HepG2 (cell line): ENCODE measurements around the gene SERPINA6. TPM values are rescaled to one million over a fixed set of nuclear protein-coding genes. Genes with fewer than 3 reads are reported as not detected.

Source experiments
- ARID2 ChIP-seq: sonication (generic); formaldehyde crosslinking; IDR thresholded peaks from 2 replicates; pipeline ENCODE4 v1.8.1; 2022; ENCODE audit warnings: mild to moderate bottlenecking, missing genetic modification reagents, borderline replicate concordance
- EP300 ChIP-seq, 3 experiments: sonication (generic) in 1 of 3; formaldehyde crosslinking in 1 of 3; IDR thresholded peaks; 2 replicates each; pipeline versions ENCODE4 v1.5.1 to v1.6.1; 2011 to 2020; ENCODE audit warnings: low read depth in 2 of 3, low read length in 2 of 3, borderline replicate concordance in 1 of 3, improper control_type of control experiment in 1 of 3, mild to moderate bottlenecking in 1 of 3, missing genetic modification reagents in 1 of 3, moderate library complexity in 1 of 3
- FOXA1 ChIP-seq, 2 experiments: fragments of 450-650 bp in 1 of 2; sonication (generic) in 1 of 2; formaldehyde crosslinking in 1 of 2; IDR thresholded peaks; 2 replicates each; pipeline versions ENCODE4 v1.4.0 to v1.6.1; 2016 to 2020; ENCODE audit warnings: missing genetic modification reagents in 1 of 2
- GLI4 ChIP-seq: sonication (generic); formaldehyde crosslinking; IDR thresholded peaks from 2 replicates; pipeline ENCODE4 v1.5.1; 2020; ENCODE audit warnings: missing genetic modification reagents, mild to moderate bottlenecking, moderate library complexity, borderline replicate concordance
- GTF2F1 ChIP-seq: fragments of 150-350 bp; IDR thresholded peaks from 2 replicates; pipeline ENCODE4 v1.6.1; 2014; ENCODE audit warnings: low read length
- HMGA1 ChIP-seq: sonication (generic); formaldehyde crosslinking; conservative IDR thresholded peaks from 2 replicates; pipeline ENCODE4 v1.4.0; 2020; ENCODE audit warnings: missing genetic modification reagents
- MXD1 ChIP-seq: sonication (generic); formaldehyde crosslinking; IDR thresholded peaks from 2 replicates; pipeline ENCODE4 v1.4.0; 2020; ENCODE audit warnings: mild to moderate bottlenecking, missing genetic modification reagents
- NFYB ChIP-seq: sonication (generic); formaldehyde crosslinking; IDR thresholded peaks from 2 replicates; pipeline ENCODE4 v1.4.0; 2020; ENCODE audit warnings: missing genetic modification reagents
- PCBP2 ChIP-seq: fragments of 200-400 bp; formaldehyde crosslinking; optimal IDR thresholded peaks from 2 replicates; pipeline ENCODE3; 2018; ENCODE audit warnings: low read length, low read depth; ENCODE audit not compliant: poor library complexity, severe bottlenecking
- SAFB2 ChIP-seq: sonication (generic); formaldehyde crosslinking; IDR thresholded peaks from 2 replicates; pipeline ENCODE4 v1.5.1; 2020; ENCODE audit warnings: missing genetic modification reagents, low read depth, mild to moderate bottlenecking, borderline replicate concordance
- SNAI1 ChIP-seq: sonication (generic); formaldehyde crosslinking; IDR thresholded peaks from 2 replicates; pipeline ENCODE4 v1.5.0; 2020; ENCODE audit warnings: mild to moderate bottlenecking, missing genetic modification reagents, borderline replicate concordance
- TBX2 ChIP-seq: sonication (generic); formaldehyde crosslinking; IDR thresholded peaks from 2 replicates; pipeline ENCODE4 v1.5.0; 2020; ENCODE audit warnings: missing genetic modification reagents, mild to moderate bottlenecking, borderline replicate concordance
- TBX3 ChIP-seq: fragments of 450-650 bp; IDR thresholded peaks from 2 replicates; pipeline ENCODE4 v1.6.1; 2017; ENCODE audit warnings: antibody characterized with exemption, mild to moderate bottlenecking, inconsistent platforms, borderline replicate concordance
- ZNF230 ChIP-seq: sonication (generic); formaldehyde crosslinking; IDR thresholded peaks from 2 replicates; pipeline ENCODE4 v1.4.0; 2020; ENCODE audit warnings: mild to moderate bottlenecking, missing genetic modification reagents
- ZNF276 ChIP-seq: sonication (generic); formaldehyde crosslinking; IDR thresholded peaks from 2 replicates; pipeline ENCODE4 v1.4.0; 2020; ENCODE audit warnings: mild to moderate bottlenecking, low read depth, missing genetic modification reagents
- ZNF281 ChIP-seq: sonication (generic); formaldehyde crosslinking; IDR thresholded peaks from 2 replicates; pipeline ENCODE4 v1.4.0; 2020; ENCODE audit warnings: missing genetic modification reagents, borderline replicate concordance
- ZNF382 ChIP-seq: sonication (generic); formaldehyde crosslinking; IDR thresholded peaks from 2 replicates; pipeline ENCODE4 v1.5.0; 2020; ENCODE audit warnings: missing genetic modification reagents, mild to moderate bottlenecking, borderline replicate concordance
- ZNF720 ChIP-seq: sonication (generic); formaldehyde crosslinking; IDR thresholded peaks from 2 replicates; pipeline ENCODE4 v1.4.0; 2020; ENCODE audit warnings: missing genetic modification reagents
- ZNF724P ChIP-seq: sonication (generic); formaldehyde crosslinking; IDR thresholded peaks from 2 replicates; pipeline ENCODE4 v1.8.0; 2022; ENCODE audit warnings: missing genetic modification reagents, borderline replicate concordance
- ZSCAN20 ChIP-seq: sonication (generic); formaldehyde crosslinking; IDR thresholded peaks from 2 replicates; pipeline ENCODE4 v1.4.0; 2020; ENCODE audit warnings: missing genetic modification reagents, mild to moderate bottlenecking, borderline replicate concordance
- ZSCAN22 ChIP-seq: sonication (generic); formaldehyde crosslinking; IDR thresholded peaks from 2 replicates; pipeline ENCODE4 v1.4.0; 2020; ENCODE audit warnings: mild to moderate bottlenecking, missing genetic modification reagents
- polyA plus RNA-seq, 8 experiments: library from polyadenylated mRNA; depleted of rRNA in 3 of 8; stranded (reverse) in 7 of 8; unstranded in 1 of 8; fragments of >200 nt; fragmentation: Illumina TruSeq in 4 of 8; extraction: Trizol in 4 of 8; gene quantifications; 2 replicates each; pipeline versions ENCODE4 v1.2.1 to v1.2.3, GENCODE V29; 2011 to 2016; ENCODE audit warnings: low read depth in 4 of 8, missing spikeins in 1 of 8, mixed read lengths in 1 of 8; ENCODE audit not compliant: insufficient read depth in 1 of 8
- total RNA-seq, 5 experiments: library from RNA; depleted of rRNA; stranded (reverse); fragments of >200 nt; fragmentation: Illumina TruSeq; extraction: Trizol; gene quantifications; 2 replicates each; pipeline ENCODE4 v1.2.3, GENCODE V29; 2016; ENCODE audit warnings: low read depth in 1 of 5

The SERPINA6 gene
- total and polyA plus RNA-seq, 2 of the 13 experiments (the other 11 are each of a cell fraction or from before 2014, with no cell fraction given) = 260 to 333 TPM

DNA sequence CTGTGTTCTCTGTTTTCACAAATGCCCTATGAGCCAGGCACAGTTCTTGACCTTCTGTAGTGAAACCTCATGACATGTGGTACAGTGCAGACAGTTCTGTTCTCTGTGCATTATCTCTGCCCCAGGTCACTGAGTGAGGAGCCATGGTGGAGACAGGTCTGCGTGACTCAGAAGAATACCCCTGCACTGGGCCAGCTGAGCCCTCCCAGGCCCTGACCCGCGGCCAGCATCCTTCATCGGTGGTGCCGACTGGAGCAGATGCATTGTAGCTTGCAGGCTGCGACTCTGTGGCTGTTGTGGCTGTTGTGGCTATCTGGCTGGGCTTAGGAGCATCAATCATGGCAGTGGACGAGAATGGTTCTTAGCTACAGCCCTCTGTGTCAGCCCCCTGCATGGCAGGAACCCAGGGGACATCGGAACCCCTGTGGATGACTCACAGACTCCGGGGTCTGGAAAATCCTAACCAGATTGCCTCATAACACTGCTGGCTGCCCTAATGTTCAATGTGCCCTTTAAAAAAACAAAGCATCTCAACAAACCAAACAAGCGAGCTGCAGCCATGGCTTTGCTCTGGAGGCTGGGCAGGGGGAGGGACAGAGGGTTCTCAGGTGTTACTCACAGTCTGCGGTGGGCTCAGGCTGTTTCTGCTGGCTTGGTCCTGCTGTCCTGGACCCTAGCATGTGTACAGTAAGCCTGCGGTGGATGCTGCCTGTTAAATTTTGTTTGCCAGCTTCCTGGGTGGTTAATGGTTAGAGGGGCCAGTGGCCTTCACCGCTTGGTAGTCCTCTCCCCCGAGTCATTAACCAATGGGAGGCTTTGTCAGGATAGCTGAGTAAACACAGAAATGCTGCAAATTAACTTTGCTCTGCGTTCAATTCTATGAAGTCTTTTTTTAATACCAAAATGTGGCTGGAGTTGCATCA is at the start of gene SERPINA6 (continued):
- TF ChIP-seq ZNF276 (CRISPR knock-in tag) (no peak), EP300 (IDR thresholded peaks at IDR 0.05; ENCODE audit: low read depth in 2 of 2, low read length in 2 of 2) (peak in 1 of 2 experiments; percentile 60; a peak in 2 of 4 replicates), EP300 (CRISPR knock-in tag; IDR thresholded peaks at IDR 0.05; ENCODE audit: borderline replicate concordance) (no peak), GTF2F1 (no peak), SNAI1 (CRISPR knock-in tag) (peak; percentile 72; the same call in 1 of the 2 replicates), ZNF281 (peak; percentile 54; the same call in 1 of the 2 replicates), ZSCAN20 (CRISPR knock-in tag) (no peak), ZSCAN22 (CRISPR knock-in tag) (no peak), ZNF382 (CRISPR knock-in tag) (no peak), MXD1 (peak; percentile 18), TBX2 (peak; percentile 77; the same call in 1 of the 2 replicates), ZNF724P (CRISPR knock-in tag) (no peak), ZNF230 (CRISPR knock-in tag) (no peak; the same call in 1 of the 2 replicates), SAFB2 (no peak), HMGA1 (CRISPR knock-in tag) (no peak), NFYB (CRISPR knock-in tag) (peak; percentile 63), ARID2 (CRISPR knock-in tag) (no peak), GLI4 (CRISPR knock-in tag) (no peak), PCBP2 (no peak), FOXA1 (IDR thresholded peaks at IDR 0.05) (0 out of 2 replicates have a peak, but pooled peaks have one; percentile 8), FOXA1 (CRISPR knock-in tag; IDR thresholded peaks at IDR 0.05) (peak; percentile 95), TBX3 (peak; percentile 5; the same call in 1 of the 2 replicates), ZNF720 (no peak)
